Measurements from ENCODE around the gene PLCD1.
A peak's percentile ranks its signal among the peaks of the same experiment; 100 is the strongest.
"Not testable (repeated sequence)": the region's sequence is repeated elsewhere in the genome, so short reads cannot be mapped to it uniquely, and the experiment has no call there.

Gene PLCD1

GRCh38 chr3:38000242-38000916 is 29.1 kb downstream of the PLCD1 start:
- no peak for DNase-seq (ENCODE audit: low spot score)

GRCh38 chr3:37999836-38000235 is 29.6 kb downstream of the PLCD1 start:
- no peak for DNase-seq (ENCODE audit: low spot score)

GRCh38 chr3:37997791-37998370 is 31.6 kb downstream of the PLCD1 start:
- DNase-seq (ENCODE audit: low spot score): no peak

- no peak for DNase-seq (ENCODE audit: low spot score)
Observed at GRCh38 chr3:37997342-37997741, 32.1 kb downstream of the PLCD1 start.

- DNase-seq (ENCODE audit: low spot score): peak; percentile 81
Observed at GRCh38 chr3:37996785-37997301, 32.6 kb downstream of the PLCD1 start.

GRCh38 chr3:37995652-37996641 is 33.5 kb downstream of the PLCD1 start:
- no peak for DNase-seq (ENCODE audit: low spot score)

- DNase-seq (ENCODE audit: low spot score): no peak
Observed at GRCh38 chr3:37994639-37994972, 34.8 kb downstream of the PLCD1 start.

GRCh38 chr3:37993820-37994638 is 35.4 kb downstream of the PLCD1 start:
- peak; percentile 64 for DNase-seq (ENCODE audit: low spot score)

- DNase-seq (ENCODE audit: low spot score): no peak
Observed at GRCh38 chr3:37993460-37993819, 36.0 kb downstream of the PLCD1 start.

- no peak for DNase-seq (ENCODE audit: low spot score)
Observed at GRCh38 chr3:37993067-37993455, 36.4 kb downstream of the PLCD1 start.

GRCh38 chr3:37992271-37993066 is 37.0 kb downstream of the PLCD1 start:
- DNase-seq (ENCODE audit: low spot score): no peak

- DNase-seq (ENCODE audit: low spot score): no peak
Observed at GRCh38 chr3:37991823-37992222, 37.6 kb downstream of the PLCD1 start.

- no peak for DNase-seq (ENCODE audit: low spot score)
Observed at GRCh38 chr3:37991109-37991508, 38.3 kb downstream of the PLCD1 start.

- no peak for DNase-seq (ENCODE audit: low spot score)
Observed at GRCh38 chr3:37990527-37990926, 38.9 kb downstream of the PLCD1 start, which contains the start of gene VILL. TSS of gene VILL (plus strand) at chr3:37990786. CDS start at chr3:37993673, 2,887 bp downstream.

GRCh38 chr3:37989821-37990480 is 39.5 kb downstream of the PLCD1 start:
- DNase-seq (ENCODE audit: low spot score): no peak

GRCh38 chr3:37988931-37989525 is 40.4 kb downstream of the PLCD1 start:
- no peak for DNase-seq (ENCODE audit: low spot score)

GRCh38 chr3:37988376-37988775 is 41.1 kb downstream of the PLCD1 start:
- DNase-seq (ENCODE audit: low spot score): not testable (repeated sequence)

GRCh38 chr3:37987751-37988179 is 41.7 kb downstream of the PLCD1 start:
- DNase-seq (ENCODE audit: low spot score): no peak

- no peak for DNase-seq (ENCODE audit: low spot score)
Observed at GRCh38 chr3:37987315-37987697, 42.1 kb downstream of the PLCD1 start.

Data from germinal center (tissue), 1 donor.